ENCODE results near the gene PFKFB4.

PFKFB4 gene

DNA sequence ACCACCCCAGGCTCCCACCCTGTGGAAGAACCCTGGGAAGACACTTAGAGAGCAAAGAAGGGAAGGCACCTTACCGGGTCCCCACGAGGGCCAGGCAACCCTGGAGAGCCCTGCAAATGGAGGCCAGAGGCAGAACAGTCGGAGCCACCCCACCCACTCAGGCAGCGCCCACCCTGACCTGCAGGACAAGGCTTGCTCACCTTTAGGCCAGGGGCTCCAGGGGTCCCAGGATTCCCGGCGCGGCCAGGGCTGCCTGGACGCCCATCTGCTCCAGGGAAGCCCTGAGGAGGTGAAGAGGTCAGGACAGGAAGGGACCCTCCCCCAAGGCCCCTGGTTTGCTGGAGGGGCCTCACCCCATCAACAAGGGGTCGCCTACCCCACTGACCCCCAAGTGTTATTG is 28.2 kb upstream of the PFKFB4 start:
- FAIRE-seq, result no peak
- no peak for DNase-seq (ENCODE audit: insufficient read length, low spot score)

DNA sequence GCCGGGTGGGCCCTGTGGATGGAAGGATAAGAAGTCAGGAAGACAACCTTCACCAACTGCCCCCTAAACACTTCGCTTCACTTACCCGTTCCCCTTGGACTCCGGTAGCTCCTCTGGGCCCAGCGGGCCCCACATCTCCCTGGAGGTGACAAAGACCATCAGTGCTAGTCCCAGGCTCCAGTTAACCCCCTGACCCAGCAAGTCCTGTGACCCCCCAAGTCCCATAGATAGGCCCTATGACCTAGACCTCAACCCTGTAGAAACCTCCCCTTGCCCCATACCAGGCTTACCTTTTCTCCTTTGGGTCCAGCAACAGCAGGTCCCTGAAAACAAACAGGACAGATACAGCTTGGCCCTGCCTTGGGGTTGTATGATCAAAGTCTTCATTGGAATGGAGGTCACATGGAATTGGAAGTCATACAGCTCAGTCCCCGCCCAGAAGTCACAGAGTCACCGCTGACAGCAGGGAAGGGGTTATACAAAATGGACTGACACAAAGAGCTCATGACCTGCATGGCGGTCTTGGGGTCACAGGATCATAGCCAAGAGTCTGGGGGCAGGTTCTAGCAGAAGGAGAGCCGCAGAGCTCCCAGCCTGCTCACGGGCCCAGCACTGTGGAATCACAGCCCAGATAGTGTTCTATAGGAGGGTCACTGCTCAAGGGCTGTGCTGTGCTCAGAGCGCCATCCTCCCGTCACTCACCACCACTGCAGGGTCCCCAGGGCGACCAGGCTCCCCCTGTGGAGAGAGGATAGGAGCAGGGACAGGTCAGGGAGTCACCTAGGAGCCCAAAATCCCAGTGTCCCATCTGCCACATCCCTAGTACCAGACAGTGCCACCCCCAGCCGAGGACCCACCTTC is 25.2 kb upstream of the PFKFB4 start:
- TF ChIP-seq, protein P1, sequence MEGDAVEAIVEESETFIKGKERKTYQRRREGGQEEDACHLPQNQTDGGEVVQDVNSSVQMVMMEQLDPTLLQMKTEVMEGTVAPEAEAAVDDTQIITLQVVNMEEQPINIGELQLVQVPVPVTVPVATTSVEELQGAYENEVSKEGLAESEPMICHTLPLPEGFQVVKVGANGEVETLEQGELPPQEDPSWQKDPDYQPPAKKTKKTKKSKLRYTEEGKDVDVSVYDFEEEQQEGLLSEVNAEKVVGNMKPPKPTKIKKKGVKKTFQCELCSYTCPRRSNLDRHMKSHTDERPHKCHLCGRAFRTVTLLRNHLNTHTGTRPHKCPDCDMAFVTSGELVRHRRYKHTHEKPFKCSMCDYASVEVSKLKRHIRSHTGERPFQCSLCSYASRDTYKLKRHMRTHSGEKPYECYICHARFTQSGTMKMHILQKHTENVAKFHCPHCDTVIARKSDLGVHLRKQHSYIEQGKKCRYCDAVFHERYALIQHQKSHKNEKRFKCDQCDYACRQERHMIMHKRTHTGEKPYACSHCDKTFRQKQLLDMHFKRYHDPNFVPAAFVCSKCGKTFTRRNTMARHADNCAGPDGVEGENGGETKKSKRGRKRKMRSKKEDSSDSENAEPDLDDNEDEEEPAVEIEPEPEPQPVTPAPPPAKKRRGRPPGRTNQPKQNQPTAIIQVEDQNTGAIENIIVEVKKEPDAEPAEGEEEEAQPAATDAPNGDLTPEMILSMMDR (IDR thresholded peaks at IDR 0.05; ENCODE audit: insufficient read depth, missing control alignments), result no peak
- DNase-seq (ENCODE audit: insufficient read length, low spot score) (no peak), FAIRE-seq (no peak)

More for the DNA sequence above, 28.2 kb upstream of the PFKFB4 start:
- TF ChIP-seq, protein P1 (IDR thresholded peaks at IDR 0.05; ENCODE audit: insufficient read depth, missing control alignments), result no peak

DNA sequence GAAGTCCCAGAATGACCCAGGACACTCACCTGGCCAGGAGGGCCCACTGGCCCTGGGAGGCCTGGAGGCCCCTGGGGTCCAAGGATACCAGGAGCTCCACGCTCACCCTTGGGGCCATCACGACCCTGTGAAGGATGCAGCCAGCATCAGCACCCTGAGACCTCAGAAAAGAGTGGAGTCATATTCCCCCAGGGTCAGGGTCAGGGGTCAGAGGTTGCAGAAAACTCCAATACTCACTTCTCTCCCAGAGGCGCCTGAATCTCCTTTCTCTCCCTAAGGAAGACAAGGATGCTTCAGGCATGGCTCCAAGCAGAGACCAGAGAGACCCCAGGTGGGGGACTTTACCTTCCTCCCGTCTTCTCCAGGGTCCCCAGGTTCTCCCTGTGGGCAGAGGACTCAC is 20.0 kb upstream of the PFKFB4 start:
- no peak for FAIRE-seq
- DNase-seq (ENCODE audit: insufficient read length, low spot score), result no peak
- TF ChIP-seq, protein P1 (IDR thresholded peaks at IDR 0.05; ENCODE audit: insufficient read depth, missing control alignments), result no peak

DNA sequence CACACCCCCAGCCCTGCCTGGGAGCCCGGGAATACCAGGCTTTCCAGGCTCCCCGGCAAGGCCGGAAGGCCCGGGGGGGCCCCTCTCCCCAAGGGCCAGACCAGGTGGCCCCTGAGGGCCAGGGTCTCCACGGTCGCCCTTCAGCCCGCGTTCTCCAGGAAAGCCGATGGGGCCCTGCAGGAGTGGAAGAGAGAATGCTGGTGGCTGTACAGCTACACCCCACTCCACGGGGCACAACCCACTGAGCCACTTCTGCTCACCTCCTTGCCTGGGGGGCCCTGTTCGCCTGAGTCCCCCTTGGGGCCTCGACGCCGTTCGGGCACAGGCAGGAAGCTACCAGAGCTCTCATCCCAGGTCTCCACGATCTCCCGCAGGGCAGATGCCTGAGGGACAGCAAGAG is 18.8 kb upstream of the PFKFB4 start:
- DNase-seq (ENCODE audit: insufficient read length, low spot score) (no peak), FAIRE-seq (no peak)
- TF ChIP-seq, protein P1 (IDR thresholded peaks at IDR 0.05; ENCODE audit: insufficient read depth, missing control alignments), result no peak

DNA sequence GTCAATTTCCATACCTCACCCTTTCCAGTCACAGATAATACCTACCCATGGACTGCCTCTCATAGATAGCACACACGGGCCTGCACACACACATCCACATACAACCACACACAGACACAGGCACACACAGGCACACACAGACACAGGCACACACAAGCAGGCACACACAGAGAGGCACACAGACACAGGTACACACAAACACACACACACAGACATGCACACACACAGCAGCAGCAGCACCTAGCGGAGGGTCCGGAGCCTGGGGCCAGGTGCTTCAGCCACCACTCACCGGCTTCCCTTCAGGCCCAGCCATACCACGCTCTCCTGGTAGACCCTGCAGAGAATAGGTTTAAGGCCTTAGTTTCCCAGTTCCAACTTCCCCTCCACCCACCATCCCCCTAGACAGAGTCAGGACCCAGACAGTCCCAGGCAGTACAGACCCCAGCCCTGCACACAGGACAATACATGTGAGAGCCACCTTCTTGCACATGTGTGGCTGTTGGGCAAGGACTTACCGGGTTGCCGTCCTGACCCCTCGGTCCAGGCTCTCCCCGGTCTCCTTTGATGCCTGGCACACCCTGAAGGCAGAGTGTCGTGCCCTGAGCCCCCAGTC is 17.5 kb upstream of the PFKFB4 start:
- no peak for FAIRE-seq
- TF ChIP-seq, protein P1 (IDR thresholded peaks at IDR 0.05; ENCODE audit: insufficient read depth, missing control alignments), result no peak
- DNase-seq (ENCODE audit: insufficient read length, low spot score), result no peak

DNA sequence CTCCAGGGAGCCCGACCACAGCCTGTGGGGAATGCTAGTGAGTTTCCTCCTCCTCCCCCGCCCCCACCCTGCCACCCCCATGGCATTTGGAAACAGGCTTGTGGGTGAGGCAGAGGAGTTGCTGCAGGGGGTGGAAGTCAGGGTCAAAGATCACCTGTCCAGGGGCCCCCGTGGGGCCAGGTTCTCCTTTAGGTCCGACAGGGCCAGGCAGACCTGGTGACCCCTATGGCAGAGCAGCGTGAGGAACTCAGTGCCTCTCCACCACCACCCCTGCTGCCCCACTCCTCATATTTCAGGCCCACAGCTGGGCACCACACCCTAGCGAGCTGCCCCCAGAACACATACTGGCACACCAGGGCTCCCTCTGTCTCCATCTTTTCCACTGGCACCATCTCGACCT is 15.9 kb upstream of the PFKFB4 start:
- TF ChIP-seq, protein P1 (IDR thresholded peaks at IDR 0.05; ENCODE audit: insufficient read depth, missing control alignments), result no peak
- no peak for FAIRE-seq
- DNase-seq (ENCODE audit: insufficient read length, low spot score), result no peak

DNA sequence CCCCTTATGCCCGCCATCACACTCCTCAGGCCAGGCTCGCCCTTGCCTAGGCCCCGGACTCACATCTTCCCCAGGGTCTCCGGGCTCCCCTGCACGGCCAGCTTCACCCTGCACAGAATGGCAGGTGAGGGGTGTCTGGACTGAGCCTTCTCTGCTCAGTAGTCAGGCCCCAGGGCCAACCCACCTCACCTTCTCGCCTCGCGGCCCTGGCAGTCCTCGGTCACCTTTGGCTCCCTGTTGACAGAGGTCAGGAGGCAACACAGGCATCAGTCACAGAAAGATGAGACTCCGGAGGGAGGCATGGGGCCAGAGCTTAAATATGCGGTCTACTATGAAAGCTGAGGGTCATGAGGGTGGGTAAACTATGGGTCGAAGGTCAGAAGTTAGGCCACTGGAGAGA is 15.3 kb upstream of the PFKFB4 start:
- FAIRE-seq (no peak), DNase-seq (ENCODE audit: insufficient read length, low spot score) (no peak)
- TF ChIP-seq, protein P1 (IDR thresholded peaks at IDR 0.05; ENCODE audit: insufficient read depth, missing control alignments), result no peak
